Natural killer cell (primary cell): ENCODE measurements around the gene CAMTA1. TPM values are rescaled to one million over a fixed set of nuclear protein-coding genes. Genes with fewer than 3 reads are reported as not detected.

Experiments
- ATAC-seq, 3 donors: fragments of 150-1000 bp in 2 of 3; fragments of 200-7000 bp in 1 of 3; cut with Tn5 transposase; 1 replicate in 1 of 3; 2 replicates in 2 of 3; pipeline ENCODE4 v1.10.0; 2021; ENCODE audit warnings: mild to moderate bottlenecking in 2 of 3, moderate library complexity in 2 of 3
- DNase-seq, 2 donors: peaks; one replicate each; pipeline versions ENCODE4 v3.0.0 to v3.0.0-alpha.2; 2013 to 2021; ENCODE audit warnings: mixed read lengths in 1 of 2
- H3K27ac ChIP-seq: one replicate; pipeline ENCODE4 v1.5.1; 2013; ENCODE audit warnings: mild to moderate bottlenecking, low read length
- H3K27me3 ChIP-seq: one replicate; pipeline ENCODE4 v1.6.1; 2013; ENCODE audit warnings: low read length; ENCODE audit not compliant: control insufficient read depth, insufficient read depth
- H3K36me3 ChIP-seq: one replicate; pipeline ENCODE4 v1.6.1; 2013; ENCODE audit warnings: low read length; ENCODE audit not compliant: control insufficient read depth, insufficient read depth
- H3K4me1 ChIP-seq: one replicate; pipeline ENCODE4 v1.6.1; 2013; ENCODE audit warnings: low read length; ENCODE audit not compliant: control insufficient read depth, insufficient read depth
- H3K4me3 ChIP-seq: one replicate; pipeline ENCODE4 v1.5.1; 2013; ENCODE audit warnings: low read length
- H3K9me3 ChIP-seq: one replicate; pipeline ENCODE4 v1.6.1; 2013; ENCODE audit warnings: low read length; ENCODE audit not compliant: control insufficient read depth, insufficient read depth
- H3K27ac Mint-ChIP-seq, 2 donors: one replicate each; pipeline ENCODE4 v1.8.0; 2022; ENCODE audit warnings: mild to moderate bottlenecking in 2 of 2, mixed read lengths in 2 of 2, moderate library complexity in 1 of 2
- H3K27me3 Mint-ChIP-seq, 2 donors: one replicate each; pipeline ENCODE4 v1.8.0; 2022; ENCODE audit warnings: low read depth in 2 of 2, mixed read lengths in 2 of 2
- H3K36me3 Mint-ChIP-seq: one replicate; pipeline ENCODE4 v1.8.0; 2022; ENCODE audit warnings: mixed read lengths
- H3K4me1 Mint-ChIP-seq, 2 donors: one replicate each; pipeline ENCODE4 v1.8.0; 2022; ENCODE audit warnings: mixed read lengths in 2 of 2
- H3K4me3 Mint-ChIP-seq: one replicate; pipeline ENCODE4 v1.8.0; 2022; ENCODE audit warnings: mild to moderate bottlenecking, moderate library complexity, mixed read lengths
- H3K9me3 Mint-ChIP-seq, 2 donors: one replicate each; pipeline ENCODE4 v1.8.0; 2022; ENCODE audit warnings: mixed read lengths in 2 of 2
- CTCF ChIP-seq: fragments of 200-600 bp; IDR thresholded peaks from one replicate; pipeline ENCODE4 v1.8.0; 2022; ENCODE audit warnings: antibody characterized with exemption
- WGBS: methylation state at CpG from one replicate; pipeline ENCODE4 v1.1.7; 2013; ENCODE audit warnings: missing lambda C conversion rate; ENCODE audit not compliant: insufficient coverage; 5-methylcytosine and 5-hydroxymethylcytosine counted together
- intact Hi-C: fragments of 100-400 bp; cut with micrococcal nuclease; formaldehyde crosslinking; loops from one replicate; pipeline ENCODE4 v1.14.2; 2022
- total RNA-seq, 4 donors: library from RNA; stranded (reverse); fragments of 120-200 nt in 1 of 4; gene quantifications; one replicate each; pipeline versions ENCODE4 v1.2.3 to v1.2.4, GENCODE V29; 2013 to 2022

Gene CAMTA1
- total RNA-seq, 3 donors from 2014 or later (not counting 1 experiment from before 2014, with no cell fraction given), result 40.6 to 53.3 (median 44.9) TPM

GRCh38 chr1:7427605-7428300 is 642.5 kb downstream of the CAMTA1 start:
- no peaks in the 10 kb centered on the region for H3K4me1 ChIP-seq
- no peaks in the 10 kb centered on the region for H3K27me3 Mint-ChIP-seq
- no peak overlapping the region for H3K4me3 Mint-ChIP-seq
- no peak overlapping the region for H3K4me3 ChIP-seq
- no peak overlapping the region for H3K27ac Mint-ChIP-seq
- 62% methylated on average over 17 of the region's 17 CpGs for WGBS
- intact Hi-C loops, result no loop called here
- H3K36me3 ChIP-seq, result no peaks in the 10 kb centered on the region
- H3K36me3 Mint-ChIP-seq, result no peaks in the 10 kb centered on the region
- H3K27me3 ChIP-seq, result no peaks in the 10 kb centered on the region
- no peak for TF ChIP-seq CTCF
- ATAC-seq (no peak), DNase-seq (no peak)
- H3K4me1 Mint-ChIP-seq, result no peaks in the 10 kb centered on the region
- H3K9me3 Mint-ChIP-seq, result no peaks in the 10 kb centered on the region
- no peaks in the 10 kb centered on the region for H3K9me3 ChIP-seq
- no peak overlapping the region for H3K27ac ChIP-seq

DNA sequence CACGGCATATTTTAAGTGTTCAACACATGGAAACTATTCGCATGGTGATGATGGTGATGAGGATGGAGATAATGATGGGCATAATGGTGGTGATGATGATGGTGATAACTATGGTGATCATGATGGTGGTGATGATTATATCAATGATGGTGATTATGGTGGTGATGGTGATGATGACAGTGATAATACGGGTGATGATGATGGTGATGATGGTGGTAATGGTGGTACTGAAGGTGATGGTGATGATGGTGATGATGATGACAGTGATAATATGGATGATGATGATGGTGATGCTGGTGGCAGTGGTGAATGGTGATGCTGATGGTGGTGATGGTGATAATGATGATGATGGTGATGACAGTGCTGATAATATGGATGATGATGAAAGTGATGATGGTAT is 644.0 kb downstream of the CAMTA1 start:
- ATAC-seq (no peak), DNase-seq (no peak)
- intact Hi-C loops, result no loop called here
- Histone ChIP-seq H3K27ac (no peak overlapping the region), H3K4me3 (no peak overlapping the region), H3K27me3 (no peaks in the 10 kb centered on the region), H3K9me3 (no peaks in the 10 kb centered on the region), H3K4me1 (no peaks in the 10 kb centered on the region), H3K36me3 (no peaks in the 10 kb centered on the region)
- H3K27me3 Mint-ChIP-seq, result no peaks in the 10 kb centered on the region
- no peak overlapping the region for H3K4me3 Mint-ChIP-seq
- H3K36me3 Mint-ChIP-seq, result no peaks in the 10 kb centered on the region
- TF ChIP-seq CTCF, result no peak
- H3K27ac Mint-ChIP-seq, result no peak overlapping the region
- 93% methylated on average over 3 of the region's 3 CpGs for WGBS
- no peaks in the 10 kb centered on the region for H3K4me1 Mint-ChIP-seq
- no peaks in the 10 kb centered on the region for H3K9me3 Mint-ChIP-seq

- H3K27ac ChIP-seq, result no peak overlapping the region
- H3K4me3 Mint-ChIP-seq, result no peak overlapping the region
- H3K27me3 ChIP-seq, result no peaks in the 10 kb centered on the region
- no peaks in the 10 kb centered on the region for H3K9me3 Mint-ChIP-seq
- no peaks in the 10 kb centered on the region for H3K36me3 Mint-ChIP-seq
- H3K4me1 Mint-ChIP-seq, result no peaks in the 10 kb centered on the region
- DNase-seq (no peak), ATAC-seq (no peak)
- H3K36me3 ChIP-seq, result no peaks in the 10 kb centered on the region
- WGBS, result 90% methylated on average over 6 of the region's 7 CpGs
- H3K27ac Mint-ChIP-seq, result no peak overlapping the region
- no peak overlapping the region for H3K4me3 ChIP-seq
- no peaks in the 10 kb centered on the region for H3K27me3 Mint-ChIP-seq
- intact Hi-C loops, result no loop called here
- no peak for TF ChIP-seq CTCF
- no peaks in the 10 kb centered on the region for H3K9me3 ChIP-seq
- H3K4me1 ChIP-seq, result no peaks in the 10 kb centered on the region
Measured at GRCh38 chr1:7430047-7430608, 644.9 kb downstream of the CAMTA1 start.

- ATAC-seq (no peak), DNase-seq (no peak)
- Mint-ChIP-seq H3K27me3 (no peaks in the 10 kb centered on the region), H3K4me1 (no peaks in the 10 kb centered on the region), H3K9me3 (no peaks in the 10 kb centered on the region), H3K36me3 (no peaks in the 10 kb centered on the region), H3K4me3 (no peak overlapping the region), H3K27ac (no peak overlapping the region)
- no CpG with 5 or more reads among the region's 1 CpG for WGBS
- H3K4me3 ChIP-seq, result no peak overlapping the region
- intact Hi-C loops, result no loop called here
- TF ChIP-seq CTCF, result no peak
- H3K4me1 ChIP-seq, result no peaks in the 10 kb centered on the region
- no peaks in the 10 kb centered on the region for H3K27me3 ChIP-seq
- no peaks in the 10 kb centered on the region for H3K9me3 ChIP-seq
- no peaks in the 10 kb centered on the region for H3K36me3 ChIP-seq
- H3K27ac ChIP-seq, result no peak overlapping the region
Measured at GRCh38 chr1:7430691-7431090, 645.4 kb downstream of the CAMTA1 start.
